Retinal pigment epithelial cell (primary cell): Measurements from ENCODE around the gene USP47.

ENCODE experiments used
- DNase-seq: peaks from one replicate; pipeline ENCODE4 v3.0.0-alpha.2; 2010; ENCODE audit warnings: low read depth
- H3K4me3 ChIP-seq: 2 replicates; pipeline ENCODE4 v1.5.1; 2011; ENCODE audit warnings: mild to moderate bottlenecking, low read length, control low read depth, moderate library complexity
- CTCF ChIP-seq: conservative IDR thresholded peaks from 2 replicates; pipeline ENCODE4 v1.5.1; 2011; ENCODE audit warnings: low read depth, low read length, control low read depth, inconsistent platforms

The USP47 gene

GRCh38 chr11:11959601-11960000, 117.8 kb downstream of the USP47 start:
- H3K4me3 ChIP-seq, result no peak overlapping the region
- no peak for DNase-seq
- TF ChIP-seq CTCF, result no peak

- no peak for TF ChIP-seq CTCF
- DNase-seq, result no peak
- no peak overlapping the region for H3K4me3 ChIP-seq
Observed at GRCh38 chr11:11960687-11961086, 118.9 kb downstream of the USP47 start.

GRCh38 chr11:11961399-11962028, 119.7 kb downstream of the USP47 start:
- no peak overlapping the region for H3K4me3 ChIP-seq
- no peak for DNase-seq

GRCh38 chr11:11963067-11963466, 121.3 kb downstream of the USP47 start:
- no peak for TF ChIP-seq CTCF
- no peak overlapping the region for H3K4me3 ChIP-seq
- DNase-seq, result no peak

More at GRCh38 chr11:11961399-11962028, 119.7 kb downstream of the USP47 start:
- TF ChIP-seq CTCF, result no peak

GRCh38 chr11:11963842-11964773, 122.3 kb downstream of the USP47 start:
- DNase-seq, result no peak
- no peak for TF ChIP-seq CTCF
- no peak overlapping the region for H3K4me3 ChIP-seq

GRCh38 chr11:11964774-11965150, 123.0 kb downstream of the USP47 start:
- DNase-seq, result no peak
- TF ChIP-seq CTCF, result no peak
- H3K4me3 ChIP-seq, result no peak overlapping the region
